ENCODE results near the gene USP17L20.
"Not testable (repeated sequence)": the region's sequence is repeated elsewhere in the genome, so short reads cannot be mapped to it uniquely, and the experiment has no call there.

Gene USP17L20, protein sequence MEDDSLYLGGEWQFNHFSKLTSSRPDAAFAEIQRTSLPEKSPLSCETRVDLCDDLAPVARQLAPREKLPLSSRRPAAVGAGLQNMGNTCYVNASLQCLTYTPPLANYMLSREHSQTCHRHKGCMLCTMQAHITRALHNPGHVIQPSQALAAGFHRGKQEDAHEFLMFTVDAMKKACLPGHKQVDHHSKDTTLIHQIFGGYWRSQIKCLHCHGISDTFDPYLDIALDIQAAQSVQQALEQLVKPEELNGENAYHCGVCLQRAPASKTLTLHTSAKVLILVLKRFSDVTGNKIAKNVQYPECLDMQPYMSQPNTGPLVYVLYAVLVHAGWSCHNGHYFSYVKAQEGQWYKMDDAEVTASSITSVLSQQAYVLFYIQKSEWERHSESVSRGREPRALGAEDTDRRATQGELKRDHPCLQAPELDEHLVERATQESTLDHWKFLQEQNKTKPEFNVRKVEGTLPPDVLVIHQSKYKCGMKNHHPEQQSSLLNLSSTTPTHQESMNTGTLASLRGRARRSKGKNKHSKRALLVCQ

DNA sequence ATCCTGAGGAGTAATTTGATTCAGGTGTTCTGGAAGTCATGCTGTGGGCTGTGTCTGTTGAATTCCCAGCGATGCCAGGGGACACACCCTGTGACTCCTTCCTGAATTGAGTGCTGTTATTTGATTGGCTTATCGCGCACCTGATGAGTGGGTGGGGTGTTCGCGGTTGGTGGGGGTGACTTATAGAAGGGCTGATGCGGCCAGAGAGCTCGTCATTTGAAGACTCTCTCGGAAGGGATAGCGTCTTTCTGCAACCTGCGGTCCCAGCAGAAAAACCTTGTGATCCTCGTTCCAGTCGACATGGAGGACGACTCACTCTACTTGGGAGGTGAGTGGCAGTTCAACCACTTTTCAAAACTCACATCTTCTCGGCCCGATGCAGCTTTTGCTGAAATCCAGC lies at the start of gene USP17L20:
TSS of gene USP17L20 (plus strand) at position 301 of the 400 bp plus-strand sequence. CDS start at position 301, 0 bp downstream.
- not testable (repeated sequence) for DNase-seq

DNA sequence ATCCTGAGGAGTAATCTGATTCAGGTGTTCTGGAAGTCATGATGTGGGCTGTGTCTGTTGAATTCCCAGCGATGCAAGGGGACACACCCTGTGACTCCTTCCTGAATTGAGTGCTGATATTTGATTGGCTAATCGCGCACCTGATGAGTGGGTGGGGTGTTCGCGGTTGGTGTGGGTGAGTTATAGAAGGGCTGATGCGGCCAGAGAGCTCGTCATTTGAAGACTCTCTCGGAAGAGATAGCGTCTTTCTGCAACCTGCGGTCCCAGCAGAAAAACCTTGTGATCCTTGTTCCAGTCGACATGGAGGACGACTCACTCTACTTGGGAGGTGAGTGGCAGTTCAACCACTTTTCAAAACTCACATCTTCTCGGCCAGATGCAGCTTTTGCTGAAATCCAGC lies 47.6 kb upstream of the USP17L20 start, which contains the start of gene USP17L10:
TSS of gene USP17L10 (plus strand) at position 301 of the 400 bp plus-strand sequence. CDS start at position 301, 0 bp downstream.
- DNase-seq: not testable (repeated sequence)

DNA sequence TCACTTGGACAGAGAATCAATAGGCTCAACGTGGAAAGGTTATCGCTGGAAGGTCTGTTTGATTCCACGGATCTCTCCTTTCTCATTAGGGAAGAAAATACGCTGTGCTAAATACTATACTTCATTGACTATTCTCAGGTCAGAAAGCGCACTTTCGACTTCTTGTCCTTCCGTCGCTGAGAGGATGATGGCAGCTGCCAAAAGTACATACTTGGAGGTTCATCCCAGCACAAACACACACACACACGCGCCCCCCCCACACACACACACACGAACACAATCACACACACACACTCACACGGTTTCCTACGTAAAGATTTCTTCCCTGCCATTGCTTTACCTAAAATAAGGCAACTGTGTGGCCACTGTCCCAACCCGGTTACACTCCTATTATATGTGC lies 43.2 kb upstream of the USP17L20 start:
- DNase-seq: peak; percentile 0

DNA sequence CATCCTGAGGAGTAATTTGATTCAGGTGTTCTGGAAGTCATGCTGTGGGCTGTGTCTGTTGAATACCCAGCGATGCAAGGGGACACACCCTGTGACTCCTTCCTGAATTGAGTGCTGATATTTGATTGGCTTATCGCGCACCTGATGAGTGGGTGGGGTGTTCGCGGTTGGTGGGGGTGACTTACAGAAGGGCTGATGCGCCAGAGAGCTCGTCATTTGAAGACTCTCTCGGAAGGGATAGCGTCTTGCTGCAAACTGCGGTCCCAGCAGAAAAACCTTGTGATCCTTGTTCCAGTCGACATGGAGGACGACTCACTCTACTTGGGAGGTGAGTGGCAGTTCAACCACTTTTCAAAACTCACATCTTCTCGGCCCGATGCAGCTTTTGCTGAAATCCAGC lies 42.8 kb upstream of the USP17L20 start, which contains the start of gene USP17L11:
TSS of gene USP17L11 (plus strand) at position 301 of the 400 bp plus-strand sequence. CDS start at position 301, 0 bp downstream.
- not testable (repeated sequence) for DNase-seq

DNA sequence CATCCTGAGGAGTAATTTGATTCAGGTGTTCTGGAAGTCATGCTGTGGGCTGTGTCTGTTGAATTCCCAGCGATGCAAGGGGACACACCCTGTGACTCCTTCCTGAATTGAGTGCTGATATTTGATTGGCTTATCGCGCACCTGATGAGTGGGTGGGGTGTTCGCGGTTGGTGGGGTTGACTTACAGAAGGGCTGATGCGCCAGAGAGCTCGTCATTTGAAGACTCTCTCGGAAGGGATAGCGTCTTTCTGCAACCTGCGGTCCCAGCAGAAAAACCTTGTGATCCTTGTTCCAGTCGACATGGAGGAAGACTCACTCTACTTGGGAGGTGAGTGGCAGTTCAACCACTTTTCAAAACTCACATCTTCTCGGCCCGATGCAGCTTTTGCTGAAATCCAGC lies 38.1 kb upstream of the USP17L20 start, which contains the start of gene USP17L12:
TSS of gene USP17L12 (plus strand) at position 301 of the 400 bp plus-strand sequence. CDS start at position 301, 0 bp downstream.
- not testable (repeated sequence) for DNase-seq

DNA sequence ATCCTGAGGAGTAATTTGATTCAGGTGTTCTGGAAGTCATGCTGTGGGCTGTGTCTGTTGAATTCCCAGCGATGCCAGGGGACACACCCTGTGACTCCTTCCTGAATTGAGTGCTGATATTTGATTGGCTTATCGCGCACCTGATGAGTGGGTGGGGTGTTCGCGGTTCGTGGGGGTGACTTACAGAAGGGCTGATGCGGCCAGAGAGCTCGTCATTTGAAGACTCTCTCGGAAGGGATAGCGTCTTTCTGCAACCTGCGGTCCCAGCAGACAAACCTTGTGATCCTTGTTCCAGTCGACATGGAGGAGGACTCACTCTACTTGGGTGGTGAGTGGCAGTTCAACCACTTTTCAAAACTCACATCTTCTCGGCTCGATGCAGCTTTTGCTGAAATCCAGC lies 33.3 kb upstream of the USP17L20 start, which contains the start of gene USP17L13:
TSS of gene USP17L13 (plus strand) at position 301 of the 400 bp plus-strand sequence. CDS start at position 301, 0 bp downstream.
- DNase-seq: not testable (repeated sequence)

DNA sequence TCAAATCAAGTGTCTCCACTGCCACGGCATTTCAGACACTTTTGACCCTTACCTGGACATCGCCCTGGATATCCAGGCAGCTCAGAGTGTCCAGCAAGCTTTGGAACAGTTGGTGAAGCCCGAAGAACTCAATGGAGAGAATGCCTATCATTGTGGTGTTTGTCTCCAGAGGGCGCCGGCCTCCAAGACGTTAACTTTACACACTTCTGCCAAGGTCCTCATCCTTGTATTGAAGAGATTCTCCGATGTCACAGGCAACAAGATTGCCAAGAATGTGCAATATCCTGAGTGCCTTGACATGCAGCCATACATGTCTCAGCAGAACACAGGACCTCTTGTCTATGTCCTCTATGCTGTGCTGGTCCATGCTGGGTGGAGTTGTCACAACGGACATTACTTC lies 27.7 kb upstream of the USP17L20 start:
- DNase-seq: peak; percentile 0

DNA sequence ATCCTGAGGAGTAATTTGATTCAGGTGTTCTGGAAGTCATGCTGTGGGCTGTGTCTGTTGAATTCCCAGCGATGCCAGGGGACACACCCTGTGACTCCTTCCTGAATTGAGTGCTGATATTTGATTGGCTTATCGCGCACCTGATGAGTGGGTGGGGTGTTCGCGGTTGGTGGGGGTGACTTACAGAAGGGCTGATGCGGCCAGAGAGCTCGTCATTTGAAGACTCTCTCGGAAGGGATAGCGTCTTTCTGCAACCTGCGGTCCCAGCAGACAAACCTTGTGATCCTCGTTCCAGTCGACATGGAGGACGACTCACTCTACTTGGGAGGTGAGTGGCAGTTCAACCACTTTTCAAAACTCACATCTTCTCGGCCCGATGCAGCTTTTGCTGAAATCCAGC lies 23.8 kb upstream of the USP17L20 start, which contains the start of gene USP17L15:
TSS of gene USP17L15 (plus strand) at position 301 of the 400 bp plus-strand sequence. CDS start at position 301, 0 bp downstream.
- not testable (repeated sequence) for DNase-seq

DNA sequence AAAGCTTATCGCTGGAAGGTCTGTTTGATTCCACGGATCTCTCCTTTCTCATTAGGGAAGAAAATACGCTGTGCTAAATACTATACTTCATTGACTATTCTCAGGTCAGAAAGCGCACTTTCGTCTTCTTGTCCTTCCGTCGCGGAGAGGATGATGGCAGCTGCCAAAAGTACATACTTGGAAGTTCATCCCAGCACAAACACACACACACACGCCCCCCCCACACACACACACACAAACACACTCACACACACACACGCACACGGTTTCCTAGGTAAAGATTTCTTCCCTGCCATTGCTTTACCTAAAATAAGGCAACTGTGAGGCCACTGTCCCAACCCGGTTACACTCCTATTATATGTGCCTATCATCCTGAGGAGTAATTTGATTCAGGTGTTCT lies 19.5 kb upstream of the USP17L20 start:
- not testable (repeated sequence) for DNase-seq

DNA sequence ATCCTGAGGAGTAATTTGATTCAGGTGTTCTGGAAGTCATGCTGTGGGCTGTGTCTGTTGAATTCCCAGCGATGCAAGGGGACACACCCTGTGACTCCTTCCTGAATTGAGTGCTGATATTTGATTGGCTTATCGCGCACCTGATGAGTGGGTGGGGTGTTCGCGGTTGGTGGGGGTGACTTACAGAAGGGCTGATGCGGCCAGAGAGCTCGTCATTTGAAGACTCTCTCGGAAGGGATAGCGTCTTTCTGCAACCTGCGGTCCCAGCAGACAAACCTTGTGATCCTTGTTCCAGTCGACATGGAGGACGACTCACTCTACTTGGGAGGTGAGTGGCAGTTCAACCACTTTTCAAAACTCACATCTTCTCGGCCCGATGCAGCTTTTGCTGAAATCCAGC lies 14.3 kb upstream of the USP17L20 start, which contains the start of gene USP17L17:
TSS of gene USP17L17 (plus strand) at position 301 of the 400 bp plus-strand sequence. CDS start at position 301, 0 bp downstream.
- not testable (repeated sequence) for DNase-seq

DNA sequence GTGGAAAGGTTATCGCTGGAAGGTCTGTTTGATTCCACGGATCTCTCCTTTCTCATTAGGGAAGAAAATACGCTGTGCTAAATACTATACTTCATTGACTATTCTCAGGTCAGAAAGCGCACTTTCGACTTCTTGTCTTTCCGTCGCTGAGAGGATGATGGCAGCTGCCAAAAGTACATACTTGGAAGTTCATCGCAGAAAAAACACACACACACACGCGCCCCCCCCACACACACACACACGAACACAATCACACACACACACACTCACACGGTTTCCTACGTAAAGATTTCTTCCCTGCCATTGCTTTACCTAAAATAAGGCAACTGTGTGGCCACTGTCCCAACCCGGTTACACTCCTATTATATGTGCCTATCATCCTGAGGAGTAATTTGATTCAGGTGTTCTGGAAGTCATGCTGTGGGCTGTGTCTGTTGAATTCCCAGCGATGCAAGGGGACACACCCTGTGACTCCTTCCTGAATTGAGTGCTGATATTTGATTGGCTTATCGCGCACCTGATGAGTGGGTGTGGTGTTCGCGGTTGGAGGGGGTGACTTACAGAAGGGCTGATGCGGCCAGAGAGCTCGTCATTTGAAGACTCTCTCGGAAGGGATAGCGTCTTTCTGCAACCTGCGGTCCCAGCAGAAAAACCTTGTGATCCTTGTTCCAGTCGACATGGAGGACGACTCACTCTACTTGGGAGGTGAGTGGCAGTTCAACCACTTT lies 9.8 kb upstream of the USP17L20 start, which contains the start of gene USP17L18:
TSS of gene USP17L18 (plus strand) at position 678 of the 728 bp plus-strand sequence. CDS start at position 678, 0 bp downstream.
- peak; percentile 1 for DNase-seq

DNA sequence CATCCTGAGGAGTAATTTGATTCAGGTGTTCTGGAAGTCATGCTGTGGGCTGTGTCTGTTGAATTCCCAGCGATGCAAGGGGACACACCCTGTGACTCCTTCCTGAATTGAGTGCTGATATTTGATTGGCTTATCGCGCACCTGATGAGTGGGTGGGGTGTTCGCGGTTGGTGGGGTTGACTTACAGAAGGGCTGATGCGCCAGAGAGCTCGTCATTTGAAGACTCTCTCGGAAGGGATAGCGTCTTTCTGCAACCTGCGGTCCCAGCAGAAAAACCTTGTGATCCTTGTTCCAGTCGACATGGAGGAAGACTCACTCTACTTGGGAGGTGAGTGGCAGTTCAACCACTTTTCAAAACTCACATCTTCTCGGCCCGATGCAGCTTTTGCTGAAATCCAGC lies 4.8 kb upstream of the USP17L20 start, which contains the start of gene USP17L19:
TSS of gene USP17L19 (plus strand) at position 301 of the 400 bp plus-strand sequence. CDS start at position 301, 0 bp downstream.
- DNase-seq: not testable (repeated sequence)

DNA sequence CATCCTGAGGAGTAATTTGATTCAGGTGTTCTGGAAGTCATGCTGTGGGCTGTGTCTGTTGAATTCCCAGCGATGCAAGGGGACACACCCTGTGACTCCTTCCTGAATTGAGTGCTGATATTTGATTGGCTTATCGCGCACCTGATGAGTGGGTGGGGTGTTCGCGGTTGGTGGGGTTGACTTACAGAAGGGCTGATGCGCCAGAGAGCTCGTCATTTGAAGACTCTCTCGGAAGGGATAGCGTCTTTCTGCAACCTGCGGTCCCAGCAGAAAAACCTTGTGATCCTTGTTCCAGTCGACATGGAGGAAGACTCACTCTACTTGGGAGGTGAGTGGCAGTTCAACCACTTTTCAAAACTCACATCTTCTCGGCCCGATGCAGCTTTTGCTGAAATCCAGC lies 4.6 kb downstream of the USP17L20 start, which contains the start of gene USP17L21:
TSS of gene USP17L21 (plus strand) at position 301 of the 400 bp plus-strand sequence. CDS start at position 301, 0 bp downstream.
- DNase-seq: not testable (repeated sequence)

DNA sequence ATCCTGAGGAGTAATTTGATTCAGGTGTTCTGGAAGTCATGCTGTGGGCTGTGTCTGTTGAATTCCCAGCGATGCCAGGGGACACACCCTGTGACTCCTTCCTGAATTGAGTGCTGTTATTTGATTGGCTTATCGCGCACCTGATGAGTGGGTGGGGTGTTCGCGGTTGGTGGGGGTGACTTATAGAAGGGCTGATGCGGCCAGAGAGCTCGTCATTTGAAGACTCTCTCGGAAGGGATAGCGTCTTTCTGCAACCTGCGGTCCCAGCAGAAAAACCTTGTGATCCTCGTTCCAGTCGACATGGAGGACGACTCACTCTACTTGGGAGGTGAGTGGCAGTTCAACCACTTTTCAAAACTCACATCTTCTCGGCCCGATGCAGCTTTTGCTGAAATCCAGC lies 9.4 kb downstream of the USP17L20 start, which contains the start of gene USP17L22:
TSS of gene USP17L22 (plus strand) at position 301 of the 400 bp plus-strand sequence. CDS start at position 301, 0 bp downstream.
- DNase-seq: not testable (repeated sequence)

DNA sequence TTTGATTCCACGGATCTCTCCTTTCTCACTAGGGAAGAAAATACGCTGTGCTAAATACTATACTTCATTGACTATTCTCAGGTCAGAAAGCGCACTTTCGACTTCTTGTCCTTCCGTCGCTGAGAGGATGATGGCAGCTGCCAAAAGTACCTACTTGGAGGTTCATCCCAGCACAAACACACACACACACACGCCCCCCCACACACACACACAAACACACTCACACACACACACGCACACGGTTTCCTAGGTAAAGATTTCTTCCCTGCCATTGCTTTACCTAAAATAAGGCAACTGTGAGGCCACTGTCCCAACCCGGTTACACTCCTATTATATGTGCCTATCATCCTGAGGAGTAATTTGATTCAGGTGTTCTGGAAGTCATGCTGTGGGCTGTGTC lies 13.8 kb downstream of the USP17L20 start:
- peak; percentile 3 for DNase-seq

All from stimulated activated CD4-positive, alpha-beta T cell treated with anti-CD3 and anti-CD28 coated beads, Interleukin-4, amount 100 ng/mL, for 24 hours (primary cell).